ENCODE measurements around the gene APOA1. TPM values are rescaled to one million over a fixed set of nuclear protein-coding genes. Genes with fewer than 3 reads are reported as not detected.
"Not testable (repeated sequence)": the region's sequence is repeated elsewhere in the genome, so short reads cannot be mapped to it uniquely, and the experiment has no call there.

APOA1 gene
- polyA plus RNA-seq, 3 donors = 79.4 to 134 (median 123) TPM

- no peak for DNase-seq (ENCODE audit: low read depth in 3 of 3, low spot score in 2 of 3)
Observed at GRCh38 chr11:116821050-116821918, 16.1 kb downstream of the APOA1 start.

GRCh38 chr11:116819049-116819448 lies 18.4 kb downstream of the APOA1 start:
- DNase-seq (ENCODE audit: low read depth in 3 of 3, low spot score in 2 of 3) = no peak

GRCh38 chr11:116814502-116814901 lies 22.9 kb downstream of the APOA1 start:
- DNase-seq (ENCODE audit: low read depth in 3 of 3, low spot score in 2 of 3) = no peak

GRCh38 chr11:116813781-116814471 lies 23.5 kb downstream of the APOA1 start:
- DNase-seq (ENCODE audit: low read depth in 3 of 3, low spot score in 2 of 3) = no peak

- DNase-seq (ENCODE audit: low read depth in 3 of 3, low spot score in 2 of 3) = no peak
Observed at GRCh38 chr11:116813170-116813569, 24.3 kb downstream of the APOA1 start.

GRCh38 chr11:116812109-116812508 lies 25.3 kb downstream of the APOA1 start:
- no peak for DNase-seq (ENCODE audit: low read depth in 3 of 3, low spot score in 2 of 3)

- no peak for DNase-seq (ENCODE audit: low read depth in 3 of 3, low spot score in 2 of 3)
Observed at GRCh38 chr11:116811194-116811593, 26.2 kb downstream of the APOA1 start.

- no peak for DNase-seq (ENCODE audit: low read depth in 3 of 3, low spot score in 2 of 3)
Observed at GRCh38 chr11:116808262-116809175, 28.9 kb downstream of the APOA1 start.

GRCh38 chr11:116807601-116808261 lies 29.7 kb downstream of the APOA1 start:
- DNase-seq (ENCODE audit: low read depth in 3 of 3, low spot score in 2 of 3) = no peak

GRCh38 chr11:116804001-116804400 lies 33.4 kb downstream of the APOA1 start:
- no peak for DNase-seq (ENCODE audit: low read depth in 3 of 3, low spot score in 2 of 3)

GRCh38 chr11:116801662-116802061 lies 35.8 kb downstream of the APOA1 start:
- not testable (repeated sequence) for DNase-seq (ENCODE audit: low read depth in 3 of 3, low spot score in 2 of 3)

- DNase-seq (ENCODE audit: low read depth in 3 of 3, low spot score in 2 of 3) = no peak
Observed at GRCh38 chr11:116800610-116801009, 36.8 kb downstream of the APOA1 start.

- DNase-seq (ENCODE audit: low read depth in 3 of 3, low spot score in 2 of 3) = no peak
Observed at GRCh38 chr11:116798368-116798767, 39.1 kb downstream of the APOA1 start.

GRCh38 chr11:116797816-116798215 lies 39.6 kb downstream of the APOA1 start:
- DNase-seq (ENCODE audit: low read depth in 3 of 3, low spot score in 2 of 3) = no peak

- DNase-seq (ENCODE audit: low read depth in 3 of 3, low spot score in 2 of 3) = no peak
Observed at GRCh38 chr11:116796548-116796947, 40.9 kb downstream of the APOA1 start.

GRCh38 chr11:116794851-116795250 lies 42.6 kb downstream of the APOA1 start:
- DNase-seq (ENCODE audit: low read depth in 3 of 3, low spot score in 2 of 3) = no peak

- DNase-seq (ENCODE audit: low read depth in 3 of 3, low spot score in 2 of 3) = no peak
Observed at GRCh38 chr11:116793772-116794097, 43.7 kb downstream of the APOA1 start.

- DNase-seq (ENCODE audit: low read depth in 3 of 3, low spot score in 2 of 3) = no peak
Observed at GRCh38 chr11:116792869-116793771, 44.3 kb downstream of the APOA1 start.

- no peak for DNase-seq (ENCODE audit: low read depth in 3 of 3, low spot score in 2 of 3)
Observed at GRCh38 chr11:116792144-116792868, 45.1 kb downstream of the APOA1 start.

Data from right renal cortex interstitium (tissue), 3 donors.